ENCODE data around the gene PRDM16.

PRDM16 gene

DNA sequence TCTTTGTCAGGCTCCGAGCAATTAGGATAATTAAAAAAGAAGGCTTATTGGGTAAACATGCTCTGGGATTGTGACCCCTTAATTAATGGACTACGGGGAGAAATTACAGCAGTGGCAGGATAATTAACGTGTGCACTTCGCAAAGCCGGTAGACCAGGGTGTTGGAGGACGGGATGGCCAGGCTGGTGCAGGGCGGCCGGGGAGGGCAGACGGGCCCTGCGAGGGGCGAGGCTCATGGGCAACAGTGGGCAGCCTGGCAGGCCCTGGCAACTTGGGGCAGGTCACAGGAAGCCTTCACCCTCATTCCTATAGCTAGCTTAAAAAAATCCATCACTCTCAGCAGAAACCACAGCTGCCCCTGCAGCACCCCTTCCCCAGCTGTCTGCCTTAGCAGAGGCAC is 199.3 kb downstream of the PRDM16 start:
- FAIRE-seq, result no peak
- DNase-seq (ENCODE audit: insufficient read length, low spot score), result no peak
- TF ChIP-seq, protein P1, sequence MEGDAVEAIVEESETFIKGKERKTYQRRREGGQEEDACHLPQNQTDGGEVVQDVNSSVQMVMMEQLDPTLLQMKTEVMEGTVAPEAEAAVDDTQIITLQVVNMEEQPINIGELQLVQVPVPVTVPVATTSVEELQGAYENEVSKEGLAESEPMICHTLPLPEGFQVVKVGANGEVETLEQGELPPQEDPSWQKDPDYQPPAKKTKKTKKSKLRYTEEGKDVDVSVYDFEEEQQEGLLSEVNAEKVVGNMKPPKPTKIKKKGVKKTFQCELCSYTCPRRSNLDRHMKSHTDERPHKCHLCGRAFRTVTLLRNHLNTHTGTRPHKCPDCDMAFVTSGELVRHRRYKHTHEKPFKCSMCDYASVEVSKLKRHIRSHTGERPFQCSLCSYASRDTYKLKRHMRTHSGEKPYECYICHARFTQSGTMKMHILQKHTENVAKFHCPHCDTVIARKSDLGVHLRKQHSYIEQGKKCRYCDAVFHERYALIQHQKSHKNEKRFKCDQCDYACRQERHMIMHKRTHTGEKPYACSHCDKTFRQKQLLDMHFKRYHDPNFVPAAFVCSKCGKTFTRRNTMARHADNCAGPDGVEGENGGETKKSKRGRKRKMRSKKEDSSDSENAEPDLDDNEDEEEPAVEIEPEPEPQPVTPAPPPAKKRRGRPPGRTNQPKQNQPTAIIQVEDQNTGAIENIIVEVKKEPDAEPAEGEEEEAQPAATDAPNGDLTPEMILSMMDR (IDR thresholded peaks at IDR 0.05; ENCODE audit: insufficient read depth, missing control alignments), result no peak

DNA sequence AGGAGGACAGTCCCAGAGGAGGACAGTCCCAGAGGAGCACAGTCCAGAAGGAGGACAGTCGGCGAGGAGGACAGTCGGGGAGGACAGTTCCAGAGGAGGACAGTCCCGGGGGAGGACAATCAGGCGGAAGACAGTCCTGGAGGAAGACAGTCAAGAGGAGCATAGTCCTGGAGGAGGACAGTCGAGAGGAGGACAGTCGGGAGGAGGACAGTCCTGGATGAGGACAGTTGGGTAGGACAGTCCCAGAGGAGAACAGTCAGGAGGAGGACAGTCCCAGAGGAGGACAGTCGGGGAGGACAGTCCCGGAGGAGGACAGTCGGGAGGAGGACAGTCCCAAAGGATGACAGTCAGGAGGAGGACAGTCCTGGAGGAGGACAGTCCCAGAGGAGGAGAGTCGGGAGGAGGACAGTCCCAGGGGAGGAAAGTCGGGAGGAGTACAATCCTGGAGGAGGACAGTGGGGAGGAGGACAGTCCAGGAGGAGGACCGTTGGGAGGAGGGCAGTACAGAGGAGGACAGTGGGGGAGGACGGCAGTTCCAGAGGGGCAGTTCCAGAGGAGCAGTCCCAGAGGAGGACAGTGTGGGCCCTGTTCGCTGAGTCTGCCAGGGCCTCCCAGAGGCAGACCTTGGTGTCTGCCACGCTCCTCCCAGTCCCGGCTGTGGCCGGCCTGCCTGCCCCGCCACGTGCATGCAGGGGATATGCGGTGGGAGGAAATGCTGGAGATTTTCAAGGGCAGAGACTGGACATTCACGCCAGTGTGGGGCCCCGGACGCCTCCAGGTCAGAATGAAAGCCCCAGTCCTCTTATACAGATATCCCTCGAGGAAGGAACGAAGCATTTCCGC is 201.6 kb downstream of the PRDM16 start:
- FAIRE-seq (no peak), DNase-seq (ENCODE audit: insufficient read length, low spot score) (no peak)
- TF ChIP-seq, protein P1 (IDR thresholded peaks at IDR 0.05; ENCODE audit: insufficient read depth, missing control alignments), result no peak

DNA sequence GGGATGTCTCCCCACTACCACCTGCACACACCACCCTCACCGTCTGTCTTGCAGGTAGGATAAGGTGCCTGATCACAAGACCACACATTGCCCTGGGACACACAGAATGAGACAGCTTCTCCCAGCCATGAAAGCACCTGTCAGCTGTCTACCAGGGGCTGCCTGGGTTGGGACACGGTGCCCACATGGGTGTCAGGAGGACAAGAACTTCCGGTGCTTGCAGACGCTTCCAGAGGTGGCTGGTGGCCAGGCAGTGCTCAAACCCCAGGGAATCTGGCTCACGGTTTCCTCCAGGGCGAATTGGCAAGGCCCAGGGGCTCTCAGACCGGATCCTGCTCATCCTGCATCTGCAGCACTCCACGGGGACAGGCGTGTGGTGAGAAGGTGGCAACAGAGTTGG is 202.9 kb downstream of the PRDM16 start:
- DNase-seq (ENCODE audit: insufficient read length, low spot score) (no peak), FAIRE-seq (no peak)

DNA sequence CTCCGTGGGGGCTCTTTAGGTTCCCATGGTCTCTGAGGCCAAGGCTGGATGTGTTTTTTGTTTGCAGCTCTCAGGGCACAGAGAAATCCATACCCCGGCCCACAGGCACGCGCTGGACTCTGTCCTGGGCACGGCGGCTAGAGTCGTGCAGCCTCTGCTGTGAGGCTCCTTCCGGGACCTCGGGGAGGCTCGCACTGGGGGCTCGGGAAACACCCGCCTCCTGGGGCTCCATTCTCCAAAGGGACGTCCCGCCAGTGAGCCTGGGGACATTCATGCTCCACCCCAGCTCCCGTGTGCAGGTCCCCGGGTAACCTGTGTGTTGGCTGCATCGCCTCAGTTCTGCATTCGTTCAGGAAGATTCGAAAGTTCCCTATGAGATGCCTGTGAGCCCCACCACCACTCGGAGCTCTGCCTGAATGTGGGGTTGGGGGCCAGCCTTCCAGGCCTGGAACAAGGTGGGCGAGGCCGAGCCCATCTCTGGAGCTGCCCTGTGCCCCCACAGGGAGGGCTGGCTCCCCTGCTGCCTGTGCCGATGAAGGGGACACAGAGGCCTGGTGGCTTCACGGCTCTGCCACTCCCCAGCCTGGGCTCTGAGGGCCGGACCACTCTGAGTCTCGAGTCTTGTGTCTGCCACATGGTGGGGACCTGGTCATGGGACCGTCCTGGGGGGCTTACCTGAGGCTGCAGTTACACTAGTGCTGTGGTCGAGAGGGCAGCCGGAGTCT is 203.5 kb downstream of the PRDM16 start:
- DNase-seq (ENCODE audit: insufficient read length, low spot score), result no peak
- TF ChIP-seq, protein P1 (IDR thresholded peaks at IDR 0.05; ENCODE audit: insufficient read depth, missing control alignments), result no peak
- FAIRE-seq, result no peak

More for the DNA sequence above, 202.9 kb downstream of the PRDM16 start:
- TF ChIP-seq, protein P1 (IDR thresholded peaks at IDR 0.05; ENCODE audit: insufficient read depth, missing control alignments), result no peak

DNA sequence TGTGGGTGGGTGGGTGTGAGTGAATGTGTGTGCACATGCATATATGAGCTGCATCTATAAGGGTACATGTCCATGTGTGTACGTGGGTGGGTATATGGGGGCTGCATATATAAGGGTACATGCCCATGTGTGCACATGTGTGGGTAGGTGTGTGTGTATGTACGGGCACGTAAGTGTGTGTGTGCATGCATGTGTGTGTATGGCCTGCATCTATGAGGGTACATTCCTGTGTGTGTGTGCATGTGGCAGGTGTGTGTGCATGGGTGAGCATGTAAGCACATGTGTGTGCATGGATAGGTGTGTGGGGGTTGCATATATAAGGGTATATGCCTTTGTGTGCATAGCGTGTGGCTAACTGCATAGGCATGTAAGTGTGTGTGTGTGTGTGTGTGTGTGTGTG is 204.4 kb downstream of the PRDM16 start:
- FAIRE-seq (no peak), DNase-seq (ENCODE audit: insufficient read length, low spot score) (no peak)
- TF ChIP-seq, protein P1 (IDR thresholded peaks at IDR 0.05; ENCODE audit: insufficient read depth, missing control alignments), result no peak

DNA sequence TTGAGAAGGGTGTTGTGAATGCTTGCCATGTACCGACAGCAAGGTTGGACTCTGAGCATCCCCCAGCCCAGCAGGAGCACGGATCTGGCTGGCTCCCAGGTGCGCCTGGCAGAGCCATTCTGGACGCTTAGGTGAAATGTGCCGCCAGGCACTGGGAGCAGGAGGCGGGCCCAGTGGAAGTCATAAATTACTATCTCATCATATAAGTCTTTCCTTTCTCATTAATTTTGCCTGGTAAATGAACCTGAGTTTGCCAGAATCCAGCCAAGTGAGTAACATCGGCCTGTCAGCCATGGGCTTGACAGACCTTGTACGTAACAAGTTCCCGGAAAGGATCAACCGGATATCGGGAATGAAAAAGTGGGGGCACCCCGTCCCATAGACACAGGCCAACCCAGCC is 206.0 kb downstream of the PRDM16 start:
- no peak for DNase-seq (ENCODE audit: insufficient read length, low spot score)
- TF ChIP-seq, protein P1 (IDR thresholded peaks at IDR 0.05; ENCODE audit: insufficient read depth, missing control alignments), result no peak
- no peak for FAIRE-seq
